PFSK-1 (cell line): Measurements from ENCODE around the gene PIK3C2B.

Experiments
- FOXP2 ChIP-seq: optimal IDR thresholded peaks from 2 replicates; pipeline ENCODE3; 2011; ENCODE audit warnings: borderline replicate concordance, control low read depth, inconsistent platforms; ENCODE audit not compliant: insufficient read depth; ENCODE audit errors: extremely low read length, extremely low read depth
- POLR2AphosphoS5 ChIP-seq: IDR thresholded peaks from 2 replicates; pipeline ENCODE4 v1.6.1; 2012; ENCODE audit warnings: low read depth, mild to moderate bottlenecking, control low read depth, low read length, moderate library complexity
- REST ChIP-seq, 2 experiments: IDR thresholded peaks; 2 replicates each; pipeline versions ENCODE4 v1.6.1 to v1.8.0; 2011 to 2012; ENCODE audit warnings: low read depth in 2 of 2, low read length in 2 of 2, control low read depth in 1 of 2, inconsistent platforms in 1 of 2, mild to moderate bottlenecking in 1 of 2, moderate library complexity in 1 of 2; ENCODE audit not compliant: insufficient read depth in 1 of 2
- SIN3A ChIP-seq: IDR thresholded peaks from 2 replicates; pipeline ENCODE4 v1.6.1; 2012; ENCODE audit warnings: mild to moderate bottlenecking, low read length, moderate library complexity, borderline replicate concordance; ENCODE audit not compliant: insufficient read depth
- TAF1 ChIP-seq: IDR thresholded peaks from 2 replicates; pipeline ENCODE4 v1.6.1; 2012; ENCODE audit warnings: low read length, control low read depth, borderline replicate concordance; ENCODE audit not compliant: insufficient read depth

The PIK3C2B gene

DNA sequence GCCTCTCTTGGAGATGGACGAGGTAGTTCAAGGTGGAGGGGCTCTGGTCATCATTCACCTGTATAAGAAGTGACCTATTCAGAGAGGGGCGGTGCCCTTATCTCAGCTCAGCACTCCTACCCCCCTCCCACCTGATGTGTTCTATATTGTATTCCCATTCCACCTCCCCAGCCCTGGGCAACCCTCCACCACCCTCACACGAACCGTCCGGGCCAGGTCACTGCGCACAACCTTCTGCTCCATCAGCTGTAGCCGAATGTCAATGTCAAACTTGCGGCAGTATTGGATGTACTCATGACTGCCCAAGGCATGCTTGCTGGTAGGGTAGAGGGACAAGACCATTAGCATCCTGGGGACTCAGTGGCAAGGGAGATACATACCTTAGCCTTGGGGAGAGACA lies 34.3 kb downstream of the PIK3C2B start:
- TF ChIP-seq FOXP2 (no peak), POLR2AphosphoS5 (no peak), REST (IDR thresholded peaks at IDR 0.05; ENCODE audit: insufficient read depth in 1 of 2, low read depth in 2 of 2, low read length in 2 of 2) (no peak), TAF1 (no peak), SIN3A (no peak)

GRCh38 chr1:204459706-204460105 lies 34.9 kb downstream of the PIK3C2B start:
- no peak for TF ChIP-seq TAF1
- TF ChIP-seq POLR2AphosphoS5, result no peak
- no peak for TF ChIP-seq REST (IDR thresholded peaks at IDR 0.05; ENCODE audit: insufficient read depth in 1 of 2, low read depth in 2 of 2, low read length in 2 of 2)
- no peak for TF ChIP-seq SIN3A
- no peak for TF ChIP-seq FOXP2

GRCh38 chr1:204457666-204458065 lies 36.9 kb downstream of the PIK3C2B start:
- TF ChIP-seq POLR2AphosphoS5, result no peak
- TF ChIP-seq REST (IDR thresholded peaks at IDR 0.05; ENCODE audit: insufficient read depth in 1 of 2, low read depth in 2 of 2, low read length in 2 of 2), result no peak
- TF ChIP-seq SIN3A, result no peak
- no peak for TF ChIP-seq FOXP2
- no peak for TF ChIP-seq TAF1

GRCh38 chr1:204456826-204457442 lies 37.7 kb downstream of the PIK3C2B start:
- TF ChIP-seq TAF1 (no peak), REST (IDR thresholded peaks at IDR 0.05; ENCODE audit: insufficient read depth in 1 of 2, low read depth in 2 of 2, low read length in 2 of 2) (no peak), FOXP2 (no peak), SIN3A (no peak), POLR2AphosphoS5 (no peak)

- TF ChIP-seq FOXP2, result no peak
- TF ChIP-seq TAF1, result no peak
- no peak for TF ChIP-seq POLR2AphosphoS5
- TF ChIP-seq SIN3A, result no peak
- TF ChIP-seq REST (IDR thresholded peaks at IDR 0.05; ENCODE audit: insufficient read depth in 1 of 2, low read depth in 2 of 2, low read length in 2 of 2), result no peak
Observed at GRCh38 chr1:204455831-204456145, 38.8 kb downstream of the PIK3C2B start.
